HUES6 (cell line): ENCODE measurements around the gene MARVELD3.
"Not testable (repeated sequence)": the region's sequence is repeated elsewhere in the genome, so short reads cannot be mapped to it uniquely, and the experiment has no call there.

Source experiments
- H3K27ac ChIP-seq: 2 replicates; pipeline ENCODE4 v1.7.0; 2013; ENCODE audit warnings: low read depth, mild to moderate bottlenecking, low read length, inconsistent platforms
- H3K27me3 ChIP-seq: 2 replicates; pipeline ENCODE4 v1.6.1; 2013; ENCODE audit warnings: low read length; ENCODE audit not compliant: control insufficient read depth, insufficient read depth
- H3K36me3 ChIP-seq: 2 replicates; pipeline ENCODE4 v1.6.1; 2013; ENCODE audit warnings: low read length; ENCODE audit not compliant: control insufficient read depth, insufficient read depth
- H3K4me1 ChIP-seq: 2 replicates; pipeline ENCODE4 v1.6.1; 2013; ENCODE audit warnings: low read length; ENCODE audit not compliant: control insufficient read depth, insufficient read depth
- H3K4me3 ChIP-seq: 2 replicates; pipeline ENCODE4 v1.5.1; 2013; ENCODE audit warnings: low read depth, low read length
- H3K9ac ChIP-seq: one replicate; pipeline ENCODE4 v1.6.1; 2013; ENCODE audit warnings: mild to moderate bottlenecking, low read length
- H3K9me3 ChIP-seq: 2 replicates; pipeline ENCODE4 v1.6.1; 2013; ENCODE audit warnings: low read depth, low read length; ENCODE audit not compliant: control insufficient read depth, insufficient read depth

The MARVELD3 gene

GRCh38 chr16:71672803-71673581 is 47.0 kb downstream of the MARVELD3 start:
- Histone ChIP-seq H3K9ac (no peak overlapping the region), H3K9me3 (no peaks in the 10 kb centered on the region), H3K4me1 (no peaks in the 10 kb centered on the region), H3K27ac (no peak overlapping the region), H3K4me3 (no peak overlapping the region), H3K27me3 (no peaks in the 10 kb centered on the region), H3K36me3 (peaks cover 91% of the 10 kb centered on the region)

DNA sequence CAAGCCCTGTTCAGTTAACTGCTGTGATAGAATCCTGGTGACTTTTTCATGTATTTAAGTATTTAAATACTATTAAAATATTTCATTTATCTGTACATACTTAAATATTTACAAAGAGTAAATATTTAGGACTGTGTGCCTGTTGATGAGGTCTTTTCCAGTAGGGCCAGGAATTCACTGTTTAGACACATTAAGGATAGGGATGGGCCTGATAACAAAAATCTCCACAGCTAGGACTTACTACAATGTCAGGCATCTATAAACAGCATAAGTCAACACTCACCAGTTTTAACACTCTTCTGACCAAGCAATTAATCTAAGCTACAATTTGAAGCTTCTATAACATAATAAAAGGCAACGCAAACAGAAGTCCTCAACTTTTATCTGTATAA is 47.6 kb downstream of the MARVELD3 start:
- Histone ChIP-seq H3K9ac (no peak overlapping the region), H3K27me3 (no peaks in the 10 kb centered on the region), H3K4me3 (no peak overlapping the region), H3K4me1 (no peaks in the 10 kb centered on the region), H3K27ac (no peak overlapping the region), H3K9me3 (no peaks in the 10 kb centered on the region), H3K36me3 (peaks cover 94% of the 10 kb centered on the region)

- peaks cover 94% of the 10 kb centered on the region for H3K36me3 ChIP-seq
- H3K4me3 ChIP-seq, result no peak overlapping the region
- no peaks in the 10 kb centered on the region for H3K27me3 ChIP-seq
- no peak overlapping the region for H3K9ac ChIP-seq
- H3K9me3 ChIP-seq, result no peaks in the 10 kb centered on the region
- H3K27ac ChIP-seq, result no peak overlapping the region
- H3K4me1 ChIP-seq, result no peaks in the 10 kb centered on the region
Observed at GRCh38 chr16:71674229-71674628, 48.2 kb downstream of the MARVELD3 start.

- Histone ChIP-seq H3K9me3 (no peaks in the 10 kb centered on the region), H3K27me3 (no peaks in the 10 kb centered on the region), H3K4me3 (no peak overlapping the region), H3K36me3 (peaks cover 93% of the 10 kb centered on the region), H3K9ac (no peak overlapping the region), H3K27ac (no peak overlapping the region), H3K4me1 (no peaks in the 10 kb centered on the region)
Observed at GRCh38 chr16:71675380-71675779, 49.4 kb downstream of the MARVELD3 start.

DNA sequence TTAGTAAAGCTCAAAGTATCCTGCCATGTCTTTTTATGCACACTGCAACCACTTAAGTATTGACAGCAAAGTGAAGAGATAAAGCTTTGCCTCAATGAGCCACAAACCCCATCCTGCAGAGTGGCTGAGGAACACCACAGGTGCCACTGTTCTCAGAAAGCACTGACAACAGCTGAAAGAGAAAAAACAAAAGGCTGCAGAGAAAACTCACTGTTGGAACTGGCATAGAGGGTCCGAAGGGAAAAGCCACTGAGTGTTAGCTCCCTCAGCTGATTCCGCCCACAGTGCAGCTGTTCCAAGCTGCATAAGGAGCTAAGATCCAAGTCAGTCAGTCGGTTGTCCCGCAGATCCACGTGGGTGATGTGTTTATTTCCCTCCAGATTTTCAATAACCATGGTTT is 50.3 kb downstream of the MARVELD3 start:
- Histone ChIP-seq H3K4me1 (no peaks in the 10 kb centered on the region), H3K36me3 (peaks cover 93% of the 10 kb centered on the region), H3K27ac (no peak overlapping the region), H3K27me3 (no peaks in the 10 kb centered on the region), H3K4me3 (no peak overlapping the region), H3K9me3 (no peaks in the 10 kb centered on the region), H3K9ac (no peak overlapping the region)

DNA sequence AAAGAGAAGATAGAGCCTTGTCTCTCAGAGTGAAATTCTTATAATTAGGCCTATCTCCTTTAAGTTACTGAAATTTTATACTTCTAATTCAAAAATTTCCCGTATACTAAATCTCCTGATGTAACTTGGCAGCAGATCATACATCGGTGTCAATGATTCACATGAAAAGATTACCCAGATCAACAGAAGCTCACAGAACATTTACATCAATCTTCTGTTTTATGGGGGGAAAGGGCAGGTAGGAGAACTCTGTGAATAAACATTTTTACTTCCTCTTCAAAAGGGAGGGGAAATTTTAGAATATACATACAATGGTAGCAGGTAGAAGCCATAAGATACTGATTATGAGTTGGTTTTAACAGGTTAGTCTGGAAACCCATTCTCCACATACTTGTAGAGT is 55.4 kb downstream of the MARVELD3 start:
- no peaks in the 10 kb centered on the region for H3K4me1 ChIP-seq
- no peak overlapping the region for H3K9ac ChIP-seq
- peaks cover 86% of the 10 kb centered on the region for H3K36me3 ChIP-seq
- H3K4me3 ChIP-seq, result no peak overlapping the region
- H3K9me3 ChIP-seq, result no peaks in the 10 kb centered on the region
- H3K27me3 ChIP-seq, result no peaks in the 10 kb centered on the region
- no peak overlapping the region for H3K27ac ChIP-seq

- peaks cover 76% of the 10 kb centered on the region for H3K36me3 ChIP-seq
- H3K9me3 ChIP-seq, H3K27me3 ChIP-seq, H3K9ac ChIP-seq, H3K4me1 ChIP-seq, H3K4me3 ChIP-seq, H3K27ac ChIP-seq: not testable (repeated sequence)
Observed at GRCh38 chr16:71684280-71684679, 58.3 kb downstream of the MARVELD3 start.
